Renal cortical epithelial cell (primary cell): ENCODE data around the gene FAM20B. TPM values are rescaled to one million over a fixed set of nuclear protein-coding genes. Genes with fewer than 3 reads are reported as not detected.
"Not testable (repeated sequence)": the region's sequence is repeated elsewhere in the genome, so short reads cannot be mapped to it uniquely, and the experiment has no call there.

Source experiments
- DNase-seq: peaks from one replicate; pipeline ENCODE4 v3.0.0-alpha.2; 2011; ENCODE audit warnings: low read depth
- total RNA-seq: library from RNA; depleted of rRNA; stranded (reverse); fragments of >200 nt; gene quantifications from 2 replicates; pipeline ENCODE4 v1.2.3, GENCODE V29; 2014

FAM20B gene
- total RNA-seq: 33.2 and 35.8 TPM in 2 replicates

DNA sequence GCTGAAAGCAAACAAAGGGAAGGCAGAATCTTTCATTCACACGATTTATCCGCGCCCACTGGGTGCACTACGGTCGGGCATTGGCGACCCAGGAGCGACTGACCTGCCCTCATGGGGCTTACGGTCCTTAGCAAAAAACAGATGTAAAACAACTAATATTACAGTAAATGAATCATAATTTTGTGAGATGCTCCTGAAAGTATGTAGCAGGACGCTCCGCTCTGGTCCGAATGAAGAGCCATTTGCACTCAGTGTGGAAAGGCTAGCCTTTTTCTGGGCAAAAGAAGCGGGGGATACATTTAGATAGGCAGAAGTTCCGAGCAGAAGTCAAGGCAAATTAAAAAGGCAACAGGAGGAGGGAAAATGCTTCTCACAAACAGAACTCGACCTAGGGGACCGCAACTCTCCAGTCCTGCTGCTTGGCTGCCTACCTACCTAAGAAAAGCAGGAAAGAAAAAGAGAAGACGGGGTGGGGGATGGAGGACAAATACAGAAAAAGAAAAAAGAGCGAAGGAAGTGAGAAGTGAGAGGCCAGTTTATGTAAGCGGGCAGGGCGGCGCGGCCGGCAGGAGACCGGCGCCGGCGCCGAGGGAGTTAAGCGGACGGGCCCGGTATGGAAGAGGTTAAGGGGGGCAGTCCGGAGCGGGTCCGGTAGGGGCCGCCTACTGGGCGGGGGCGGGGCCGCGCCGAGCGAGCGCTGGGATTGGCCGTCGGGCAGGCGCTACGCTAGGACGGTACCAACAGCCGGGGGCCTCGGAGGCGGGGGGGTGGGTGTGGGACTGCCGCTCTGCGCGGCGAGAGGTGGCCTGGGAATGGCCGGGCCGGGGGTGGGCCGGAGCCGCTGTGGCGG lies at the start of gene FAM20B:
Gene FAM20B, plus strand, starts transcription at position 770 of the 850 bp plus-strand sequence. CDS start 17,954 bp downstream, outside the sequence.
- peak; percentile 68 for DNase-seq

GRCh38 chr1:178976541-178976940 lies 49.2 kb upstream of the FAM20B start:
- no peak for DNase-seq

DNA sequence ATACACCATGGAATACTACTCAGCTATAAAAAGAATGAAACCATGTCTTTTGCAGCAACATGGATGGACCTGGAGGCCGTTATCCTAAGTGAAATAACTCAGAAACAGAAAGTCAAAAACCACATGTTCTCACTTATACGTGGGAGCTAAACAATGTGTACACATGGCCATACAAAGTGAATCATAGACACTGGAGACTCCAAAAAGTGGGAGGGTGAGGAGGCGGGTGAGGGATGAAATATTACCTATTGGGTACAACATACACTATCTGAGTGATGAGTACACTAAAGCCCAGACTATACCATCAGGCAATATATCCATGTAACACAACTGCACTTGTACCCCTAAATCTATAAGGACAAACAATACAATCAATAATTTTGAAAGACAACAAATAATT lies 39.5 kb upstream of the FAM20B start:
- no peak for DNase-seq

GRCh38 chr1:178988198-178988597 lies 37.5 kb upstream of the FAM20B start:
- DNase-seq: not testable (repeated sequence)

- no peak for DNase-seq
Measured at GRCh38 chr1:178993559-178993958, 32.1 kb upstream of the FAM20B start.

- DNase-seq: no peak
Measured at GRCh38 chr1:178997428-178997827, 28.3 kb upstream of the FAM20B start.

DNA sequence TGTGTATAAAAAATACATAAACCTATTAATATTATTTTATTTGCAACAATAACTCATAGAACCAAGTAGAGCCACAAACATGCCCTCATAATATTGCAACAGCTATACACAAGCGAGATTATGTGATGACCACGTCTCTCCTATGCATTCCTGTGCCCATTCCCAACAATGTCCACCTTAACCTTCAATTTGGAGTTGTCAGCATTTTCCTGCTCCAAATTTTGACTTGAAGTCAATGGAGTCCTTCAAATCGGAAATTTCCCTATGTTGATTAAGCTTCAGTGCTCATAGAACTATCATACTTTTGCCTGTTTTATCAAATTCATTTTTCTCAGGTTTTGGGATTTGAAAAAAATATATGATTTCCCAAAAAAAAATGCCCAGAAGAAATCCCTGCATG lies 27.4 kb upstream of the FAM20B start:
- no peak for DNase-seq

- DNase-seq: no peak
Measured at GRCh38 chr1:178999061-178999460, 26.6 kb upstream of the FAM20B start.

GRCh38 chr1:179001451-179001850 lies 24.2 kb upstream of the FAM20B start:
- no peak for DNase-seq

DNA sequence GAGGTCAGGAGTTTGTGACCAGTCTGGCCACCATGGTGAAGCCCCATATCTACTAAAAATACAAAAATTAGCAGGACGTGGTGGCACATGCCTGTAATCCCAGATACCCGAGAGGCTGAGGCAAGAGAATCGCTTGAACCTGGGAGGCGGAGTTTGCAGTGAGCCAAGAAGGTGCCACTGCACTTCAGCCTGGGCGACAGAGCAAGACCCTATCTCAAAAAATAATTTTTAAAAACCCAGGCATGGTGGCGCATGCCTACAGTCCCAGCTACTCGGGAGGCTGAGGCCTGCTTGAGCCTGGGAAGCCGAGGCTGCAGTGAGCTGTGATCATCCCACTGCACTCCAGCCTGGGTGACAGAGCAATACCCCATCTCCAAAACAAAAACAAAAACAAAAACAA lies 23.6 kb upstream of the FAM20B start:
- DNase-seq: not testable (repeated sequence)

GRCh38 chr1:179002552-179003345 lies 22.9 kb upstream of the FAM20B start:
- DNase-seq: peak; percentile 29

DNA sequence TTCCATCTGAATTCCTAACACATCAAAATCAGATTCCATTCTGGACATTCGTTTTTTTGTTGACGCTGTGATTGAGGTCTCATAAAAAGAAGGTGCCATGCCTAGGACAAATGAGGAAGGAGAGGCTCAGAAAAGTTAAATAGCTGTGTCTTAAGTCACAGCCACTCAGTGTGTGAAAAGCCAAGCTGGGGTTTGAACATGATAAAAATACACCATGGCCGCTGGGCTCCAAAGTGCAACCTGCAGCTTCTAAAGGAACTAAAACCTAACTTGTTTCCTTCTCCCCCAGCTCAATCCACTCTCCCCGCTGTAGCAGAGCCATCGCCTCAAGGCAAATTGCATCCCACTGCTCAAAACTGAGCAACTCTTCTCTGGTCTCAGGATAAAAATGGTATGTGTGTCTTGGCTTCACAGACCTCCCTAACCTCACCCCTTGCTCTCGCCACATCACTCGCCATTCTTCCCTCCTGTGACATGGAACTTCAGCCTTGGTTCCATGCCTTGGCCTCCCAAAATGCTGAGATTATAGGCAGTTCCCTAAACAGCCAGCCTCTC lies 22.1 kb upstream of the FAM20B start:
- no peak for DNase-seq

DNA sequence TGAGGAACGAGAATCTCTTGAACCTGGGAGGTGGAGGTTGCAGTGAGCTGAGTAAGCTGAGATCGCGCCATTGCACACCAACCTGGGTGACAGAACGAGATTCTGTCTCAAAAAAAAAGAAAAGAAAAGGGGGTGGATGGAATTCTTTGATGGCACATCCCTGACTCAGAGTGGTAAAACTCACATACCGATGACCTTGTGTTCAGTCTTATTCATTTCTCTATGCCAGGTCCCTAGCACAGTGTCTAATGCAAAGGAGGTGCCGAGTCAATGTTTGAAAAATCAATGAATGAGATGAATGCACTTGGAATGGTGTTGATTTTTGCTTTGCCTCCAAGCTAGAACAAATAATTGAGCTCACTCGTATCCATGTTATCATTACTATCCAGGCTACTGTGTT lies 18.5 kb upstream of the FAM20B start:
- DNase-seq: peak; percentile 4

DNA sequence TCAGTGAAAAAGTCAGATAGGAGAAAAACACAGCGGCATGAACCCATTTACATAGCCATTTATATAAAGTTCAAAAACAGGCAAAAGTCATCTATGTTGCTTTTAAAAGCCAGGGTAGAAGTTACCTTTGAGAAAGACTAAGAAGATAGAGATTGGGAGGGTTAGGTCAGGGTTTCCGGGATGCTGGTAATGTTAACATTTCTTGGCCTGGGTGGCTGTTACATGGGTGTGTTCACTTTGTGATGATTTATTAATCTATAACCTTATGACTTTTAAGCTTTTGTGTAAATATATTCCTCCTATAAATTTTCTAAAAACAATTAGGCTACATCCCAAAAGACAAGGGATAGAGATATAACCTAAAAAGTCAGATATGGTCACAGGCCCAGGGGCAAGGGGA lies 15.0 kb upstream of the FAM20B start:
- DNase-seq: no peak

- DNase-seq: no peak
Measured at GRCh38 chr1:179012038-179012437, 13.7 kb upstream of the FAM20B start.

DNA sequence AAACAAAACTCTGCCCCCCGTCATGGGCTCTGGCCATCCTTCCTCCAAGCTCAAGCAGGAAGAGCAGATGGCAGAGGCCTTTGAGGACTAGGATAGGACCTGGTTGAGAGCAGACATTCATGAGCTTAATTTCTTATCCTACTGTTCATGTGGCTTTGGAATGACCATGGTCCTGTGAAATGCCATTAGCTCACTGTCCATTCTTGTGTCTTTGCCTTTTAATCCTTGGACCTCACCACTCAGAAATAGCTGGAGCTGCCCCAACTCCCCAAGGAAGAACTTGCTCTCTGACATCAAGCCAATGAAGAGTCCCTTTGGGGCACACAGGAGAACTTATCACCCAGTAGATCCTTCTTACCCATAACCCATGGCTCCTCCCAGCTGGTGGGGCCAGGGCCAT lies 11.6 kb upstream of the FAM20B start:
- DNase-seq: no peak

DNA sequence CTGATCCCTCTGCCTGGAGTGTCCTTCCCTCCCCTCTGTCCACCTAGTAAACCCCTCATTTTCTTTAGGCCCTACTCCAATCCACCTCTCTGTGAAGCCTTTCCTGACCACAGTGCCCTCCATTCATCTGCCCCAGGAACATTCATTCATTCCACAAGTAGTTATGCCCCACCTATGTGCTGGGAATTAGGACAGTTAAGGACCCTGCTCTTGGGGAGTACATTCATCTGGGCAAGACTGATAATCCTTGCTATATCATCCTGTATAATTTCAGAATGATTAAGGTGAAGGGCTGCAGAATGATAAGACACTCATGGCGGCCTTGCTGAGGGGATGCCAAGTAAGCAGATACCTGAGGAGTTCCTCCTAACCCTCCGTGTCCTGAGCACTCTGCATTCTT lies 10.3 kb upstream of the FAM20B start:
- DNase-seq: no peak

DNA sequence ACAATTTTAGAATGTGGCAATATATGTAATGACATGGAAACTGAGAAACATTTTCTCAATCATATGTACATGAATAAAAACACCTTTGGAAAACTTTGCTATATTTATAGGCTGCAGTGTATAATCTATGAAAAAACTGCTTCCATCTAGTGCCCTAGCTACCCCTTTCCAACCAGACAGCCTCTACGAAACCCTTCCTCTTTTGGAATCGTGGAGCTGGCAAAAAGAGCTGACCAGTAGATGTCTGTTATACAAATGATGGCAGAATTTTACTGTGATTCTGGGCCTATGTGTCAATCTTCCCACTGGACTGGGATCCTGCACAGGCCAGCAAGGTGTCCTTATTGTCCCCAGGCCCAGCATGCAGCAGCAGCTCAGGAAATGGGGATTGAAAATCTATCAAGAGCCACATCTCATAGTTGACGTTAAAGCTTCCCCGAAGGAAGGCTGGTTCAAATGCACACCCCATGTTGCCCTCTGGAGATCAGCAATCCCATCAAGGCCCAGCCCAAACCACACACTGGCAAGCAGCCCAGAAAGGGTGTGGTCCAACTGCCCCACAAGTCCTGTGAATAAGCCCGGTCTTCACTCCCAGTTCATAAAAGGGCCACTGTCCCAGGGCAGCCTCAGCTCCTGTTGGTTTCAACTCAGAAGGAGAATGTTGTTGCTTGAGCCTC lies 8.8 kb upstream of the FAM20B start:
- peak; percentile 97 for DNase-seq

- peak; percentile 72 for DNase-seq
Measured at GRCh38 chr1:179017383-179018326, 8.0 kb upstream of the FAM20B start.

- DNase-seq: no peak
Measured at GRCh38 chr1:179021873-179022272, 3.8 kb upstream of the FAM20B start.
